ENCODE measurements around the gene TUBGCP3. TPM values are rescaled to one million over a fixed set of nuclear protein-coding genes. Genes with fewer than 3 reads are reported as not detected.

TUBGCP3 gene, protein sequence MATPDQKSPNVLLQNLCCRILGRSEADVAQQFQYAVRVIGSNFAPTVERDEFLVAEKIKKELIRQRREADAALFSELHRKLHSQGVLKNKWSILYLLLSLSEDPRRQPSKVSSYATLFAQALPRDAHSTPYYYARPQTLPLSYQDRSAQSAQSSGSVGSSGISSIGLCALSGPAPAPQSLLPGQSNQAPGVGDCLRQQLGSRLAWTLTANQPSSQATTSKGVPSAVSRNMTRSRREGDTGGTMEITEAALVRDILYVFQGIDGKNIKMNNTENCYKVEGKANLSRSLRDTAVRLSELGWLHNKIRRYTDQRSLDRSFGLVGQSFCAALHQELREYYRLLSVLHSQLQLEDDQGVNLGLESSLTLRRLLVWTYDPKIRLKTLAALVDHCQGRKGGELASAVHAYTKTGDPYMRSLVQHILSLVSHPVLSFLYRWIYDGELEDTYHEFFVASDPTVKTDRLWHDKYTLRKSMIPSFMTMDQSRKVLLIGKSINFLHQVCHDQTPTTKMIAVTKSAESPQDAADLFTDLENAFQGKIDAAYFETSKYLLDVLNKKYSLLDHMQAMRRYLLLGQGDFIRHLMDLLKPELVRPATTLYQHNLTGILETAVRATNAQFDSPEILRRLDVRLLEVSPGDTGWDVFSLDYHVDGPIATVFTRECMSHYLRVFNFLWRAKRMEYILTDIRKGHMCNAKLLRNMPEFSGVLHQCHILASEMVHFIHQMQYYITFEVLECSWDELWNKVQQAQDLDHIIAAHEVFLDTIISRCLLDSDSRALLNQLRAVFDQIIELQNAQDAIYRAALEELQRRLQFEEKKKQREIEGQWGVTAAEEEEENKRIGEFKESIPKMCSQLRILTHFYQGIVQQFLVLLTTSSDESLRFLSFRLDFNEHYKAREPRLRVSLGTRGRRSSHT
- total RNA-seq (2014; rRNA removed; shearing (Covaris generic)) (18.4 and 19.4 TPM in 2 replicates), total RNA-seq (2022) (36.2 and 39.0 TPM in 2 replicates), Bru-seq, nascent RNA (percentile 75 among the genes with signal in this experiment), BruChase-seq, experiment 1, labeled RNA remaining after a 6-hour chase (percentile 72 among the genes with signal in this experiment), BruChase-seq, experiment 2, labeled RNA remaining after a 2-hour chase (percentile 72 among the genes with signal in this experiment)
- long read RNA-seq, full-length matches to known transcripts: 88 of 130 reads
- long read RNA-seq, partial matches to known transcripts: 18 of 130 reads
- long read RNA-seq, other reads (novel, unspliced or antisense): 24 of 130 reads

DNA sequence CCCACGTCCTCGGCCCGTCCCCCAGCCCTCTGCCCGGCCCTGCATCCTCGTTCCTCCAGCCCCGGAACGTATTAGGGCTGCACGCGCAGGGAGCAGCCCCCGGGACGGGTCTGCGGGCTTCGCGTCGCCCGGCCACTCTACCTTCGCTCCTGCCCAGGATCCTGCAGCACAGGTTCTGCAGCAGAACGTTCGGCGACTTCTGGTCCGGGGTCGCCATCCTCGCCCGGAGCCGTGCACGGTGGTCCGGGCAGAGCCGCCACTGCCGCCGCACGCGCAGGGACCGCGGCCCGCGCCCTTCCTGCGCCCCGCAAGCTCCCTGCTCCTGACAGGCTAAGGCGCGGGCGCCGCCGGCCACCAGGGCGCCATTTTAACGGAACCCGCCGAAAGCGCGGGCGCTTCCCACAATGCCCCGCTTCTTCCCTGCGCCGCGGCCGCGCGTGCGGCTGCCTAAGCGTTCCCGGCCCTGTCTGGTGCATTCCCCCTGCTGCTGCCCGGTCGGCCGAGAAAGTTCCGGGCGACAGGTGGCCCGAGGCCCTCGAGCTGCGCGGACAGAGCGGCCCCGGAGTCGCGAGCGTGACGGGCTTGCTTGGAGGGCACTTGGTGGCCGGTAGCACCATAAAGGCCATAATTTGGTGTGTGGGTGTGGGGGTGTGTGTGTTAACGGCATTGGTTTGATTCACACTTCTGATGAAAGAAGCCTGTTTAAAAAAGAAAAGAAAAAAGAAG is at the start of gene TUBGCP3:
Gene TUBGCP3, minus strand, starts transcription at position 390 of the 726 bp plus-strand sequence. Its CDS starts 173 bp downstream, at position 217.
- H3K4me2 ChIP-seq (ENCODE audit: low read length): peak within 1 kb of the TSS; percentile 95
- H3K9me2 ChIP-seq (ENCODE audit: insufficient read depth, low read length): no peaks in the 10 kb centered on the region
- peaks cover 4% of the 10 kb centered on the region for H3K36me3 ChIP-seq (ENCODE audit: insufficient read depth, low read length)
- POLR2A ChIA-PET: interaction anchor here (1.3 kb wide), 2 partner anchors 18 to 22 kb away, joined by 3 to 6 read pairs; no protein-coding TSS in a partner anchor
- DNase-seq (ENCODE audit: low spot score): peak; percentile 81
- CTCF ChIA-PET (ENCODE audit: unreplicated experiment): no interaction called here
- intact Hi-C loops (cut with micrococcal nuclease; ENCODE audit: unreplicated experiment): loop anchor here (2.0 kb wide), 1 partner anchor 19 kb away; no protein-coding TSS in a partner anchor
- H3K4me3 ChIP-seq (ENCODE audit: low read depth, low read length, poor library complexity, severe bottlenecking): peak within 1 kb of the TSS; percentile 97
- no peaks in the 10 kb centered on the region; the same call in 1 of the 2 replicates for H4K20me1 ChIP-seq (ENCODE audit: insufficient read depth, low read length)
- H2AFZ ChIP-seq (ENCODE audit: low read length): peak within 1 kb of the TSS; percentile 97
- peak within 1 kb of the TSS; percentile 77 for H3K27ac ChIP-seq (ENCODE audit: low read depth, low read length, poor library complexity, severe bottlenecking)
- H3K4me1 ChIP-seq (ENCODE audit: insufficient read depth, low read length, poor library complexity, severe bottlenecking): peaks cover 25% of the 10 kb centered on the region
- TF ChIP-seq EZH2phosphoT487 (IDR thresholded peaks at IDR 0.05; ENCODE audit: borderline replicate concordance, low read depth, low read length): no peak
- TF ChIP-seq, protein P1, sequence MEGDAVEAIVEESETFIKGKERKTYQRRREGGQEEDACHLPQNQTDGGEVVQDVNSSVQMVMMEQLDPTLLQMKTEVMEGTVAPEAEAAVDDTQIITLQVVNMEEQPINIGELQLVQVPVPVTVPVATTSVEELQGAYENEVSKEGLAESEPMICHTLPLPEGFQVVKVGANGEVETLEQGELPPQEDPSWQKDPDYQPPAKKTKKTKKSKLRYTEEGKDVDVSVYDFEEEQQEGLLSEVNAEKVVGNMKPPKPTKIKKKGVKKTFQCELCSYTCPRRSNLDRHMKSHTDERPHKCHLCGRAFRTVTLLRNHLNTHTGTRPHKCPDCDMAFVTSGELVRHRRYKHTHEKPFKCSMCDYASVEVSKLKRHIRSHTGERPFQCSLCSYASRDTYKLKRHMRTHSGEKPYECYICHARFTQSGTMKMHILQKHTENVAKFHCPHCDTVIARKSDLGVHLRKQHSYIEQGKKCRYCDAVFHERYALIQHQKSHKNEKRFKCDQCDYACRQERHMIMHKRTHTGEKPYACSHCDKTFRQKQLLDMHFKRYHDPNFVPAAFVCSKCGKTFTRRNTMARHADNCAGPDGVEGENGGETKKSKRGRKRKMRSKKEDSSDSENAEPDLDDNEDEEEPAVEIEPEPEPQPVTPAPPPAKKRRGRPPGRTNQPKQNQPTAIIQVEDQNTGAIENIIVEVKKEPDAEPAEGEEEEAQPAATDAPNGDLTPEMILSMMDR (conservative IDR thresholded peaks at IDR 0.05; ENCODE audit: low read length): no peak
- no TSS peak for BruUV-seq (replicated peaks)
- H3K9me3 ChIP-seq (ENCODE audit: low read length): no peaks in the 10 kb centered on the region
- peaks cover 53% of the 10 kb centered on the region for H3K79me2 ChIP-seq (ENCODE audit: insufficient read depth, low read depth, low read length)

GRCh38 chr13:112637017-112637801 is 49.3 kb upstream of the TUBGCP3 start:
- TF ChIP-seq, protein P1 (conservative IDR thresholded peaks at IDR 0.05; ENCODE audit: low read length): no peak
- no peak for TF ChIP-seq EZH2phosphoT487 (IDR thresholded peaks at IDR 0.05; ENCODE audit: borderline replicate concordance, low read depth, low read length)
- H3K4me2 ChIP-seq (ENCODE audit: low read length): no peak overlapping the region
- H3K9me2 ChIP-seq (ENCODE audit: insufficient read depth, low read length): no peaks in the 10 kb centered on the region
- no peak for DNase-seq (ENCODE audit: low spot score)
- H3K4me3 ChIP-seq (ENCODE audit: low read depth, low read length, poor library complexity, severe bottlenecking): no peak overlapping the region
- no peaks in the 10 kb centered on the region for H3K36me3 ChIP-seq (ENCODE audit: insufficient read depth, low read length)
- H3K79me2 ChIP-seq (ENCODE audit: insufficient read depth, low read depth, low read length): no peaks in the 10 kb centered on the region
- ChIA-PET CTCF (ENCODE audit: unreplicated experiment) (no interaction called here), POLR2A (no interaction called here)
- no TSS peak for BruUV-seq (replicated peaks)
- intact Hi-C loops (cut with micrococcal nuclease; ENCODE audit: unreplicated experiment): no loop called here
- H3K27ac ChIP-seq (ENCODE audit: low read depth, low read length, poor library complexity, severe bottlenecking): no peak overlapping the region
- no peaks in the 10 kb centered on the region for H3K9me3 ChIP-seq (ENCODE audit: low read length)
- no peaks in the 10 kb centered on the region for H4K20me1 ChIP-seq (ENCODE audit: insufficient read depth, low read length)
- no peaks in the 10 kb centered on the region for H3K4me1 ChIP-seq (ENCODE audit: insufficient read depth, low read length, poor library complexity, severe bottlenecking)
- H2AFZ ChIP-seq (ENCODE audit: low read length): no peak overlapping the region

Measured in OCI-LY7 (cell line).